Loucy (cell line): ENCODE results near the gene SPCS2.

Experiments
- EZH2phosphoT487 ChIP-seq: fragments of 200-600 bp; IDR thresholded peaks from 2 replicates; pipeline ENCODE4 v1.6.1; 2018; ENCODE audit warnings: antibody characterized with exemption, mild to moderate bottlenecking, moderate library complexity, borderline replicate concordance
- TF ChIP-seq, protein P1 (sequence below): fragments of 200-600 bp; sonication (generic); conservative IDR thresholded peaks from 2 replicates; pipeline ENCODE4 v1.5.1; 2014; ENCODE audit warnings: mild to moderate bottlenecking, antibody characterized with exemption, low read length

DNA sequence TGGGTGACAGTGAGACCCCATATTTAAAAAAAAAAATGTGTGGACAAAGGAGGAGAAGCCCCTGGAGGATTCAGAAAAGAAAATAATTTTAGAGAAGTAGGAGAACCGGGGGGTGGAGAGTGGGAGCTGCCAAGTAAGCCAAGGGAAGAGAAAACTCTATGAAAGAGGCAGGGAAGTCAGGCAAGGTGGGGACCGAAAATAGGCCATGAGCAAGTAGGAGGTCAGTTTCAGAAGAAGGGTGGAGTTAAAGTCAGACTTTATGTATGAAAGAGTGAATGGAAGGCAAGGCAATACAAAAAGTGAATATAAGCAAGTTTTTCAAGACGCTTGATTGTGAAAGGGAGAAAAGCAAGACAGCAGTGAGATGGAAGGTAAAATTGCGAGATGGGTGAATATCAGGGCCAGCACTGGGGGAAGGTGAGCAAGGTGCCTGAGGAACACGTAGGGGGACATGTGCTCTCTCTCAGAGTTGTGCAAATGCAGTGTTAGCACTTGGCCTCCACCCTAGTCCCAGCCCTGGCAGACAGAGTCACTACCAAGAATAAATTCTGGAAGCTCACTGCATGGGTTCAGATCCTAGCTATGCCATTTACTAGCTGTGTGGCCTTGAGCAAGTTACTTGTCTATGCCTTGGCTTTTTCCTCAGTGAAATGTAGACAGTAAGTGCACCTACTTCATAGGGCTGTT lies 6.8 kb upstream of the SPCS2 start:
- TF ChIP-seq, protein P1, sequence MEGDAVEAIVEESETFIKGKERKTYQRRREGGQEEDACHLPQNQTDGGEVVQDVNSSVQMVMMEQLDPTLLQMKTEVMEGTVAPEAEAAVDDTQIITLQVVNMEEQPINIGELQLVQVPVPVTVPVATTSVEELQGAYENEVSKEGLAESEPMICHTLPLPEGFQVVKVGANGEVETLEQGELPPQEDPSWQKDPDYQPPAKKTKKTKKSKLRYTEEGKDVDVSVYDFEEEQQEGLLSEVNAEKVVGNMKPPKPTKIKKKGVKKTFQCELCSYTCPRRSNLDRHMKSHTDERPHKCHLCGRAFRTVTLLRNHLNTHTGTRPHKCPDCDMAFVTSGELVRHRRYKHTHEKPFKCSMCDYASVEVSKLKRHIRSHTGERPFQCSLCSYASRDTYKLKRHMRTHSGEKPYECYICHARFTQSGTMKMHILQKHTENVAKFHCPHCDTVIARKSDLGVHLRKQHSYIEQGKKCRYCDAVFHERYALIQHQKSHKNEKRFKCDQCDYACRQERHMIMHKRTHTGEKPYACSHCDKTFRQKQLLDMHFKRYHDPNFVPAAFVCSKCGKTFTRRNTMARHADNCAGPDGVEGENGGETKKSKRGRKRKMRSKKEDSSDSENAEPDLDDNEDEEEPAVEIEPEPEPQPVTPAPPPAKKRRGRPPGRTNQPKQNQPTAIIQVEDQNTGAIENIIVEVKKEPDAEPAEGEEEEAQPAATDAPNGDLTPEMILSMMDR: no peak
- no peak for TF ChIP-seq EZH2phosphoT487
